Endodermal cell (in vitro differentiated cells): ENCODE data around the gene FAM131A. TPM values are rescaled to one million over a fixed set of nuclear protein-coding genes. Genes with fewer than 3 reads are reported as not detected.

Source experiments
- DNase-seq: peaks from one replicate; pipeline ENCODE4 v3.0.0-alpha.2; 2017
- H3K27ac ChIP-seq: 2 replicates; pipeline ENCODE4 v1.5.1; 2013; ENCODE audit warnings: mild to moderate bottlenecking, low read depth, low read length, moderate library complexity
- H3K27me3 ChIP-seq: 2 replicates; pipeline ENCODE4 v1.6.1; 2013; ENCODE audit warnings: mild to moderate bottlenecking, low read length, moderate library complexity; ENCODE audit not compliant: insufficient read depth, control insufficient read depth, poor library complexity, severe bottlenecking
- H3K36me3 ChIP-seq: 2 replicates; pipeline ENCODE4 v1.7.0; 2013; ENCODE audit warnings: mild to moderate bottlenecking, low read length, moderate library complexity; ENCODE audit not compliant: control insufficient read depth, insufficient read depth
- H3K4me1 ChIP-seq: one replicate; pipeline ENCODE4 v1.7.0; 2013; ENCODE audit warnings: low read length; ENCODE audit not compliant: control insufficient read depth, insufficient read depth
- H3K4me3 ChIP-seq: 2 replicates; pipeline ENCODE4 v1.5.1; 2013; ENCODE audit warnings: mild to moderate bottlenecking, low read length, moderate library complexity
- H3K9ac ChIP-seq: 2 replicates; pipeline ENCODE4 v1.6.1; 2013; ENCODE audit warnings: mild to moderate bottlenecking, low read length, moderate library complexity; ENCODE audit not compliant: poor library complexity, severe bottlenecking; ENCODE audit errors: extremely low read depth
- H3K9me3 ChIP-seq: 2 replicates; pipeline ENCODE4 v1.6.1; 2013; ENCODE audit warnings: mild to moderate bottlenecking, low read length, moderate library complexity; ENCODE audit not compliant: control insufficient read depth
- H3K27ac Mint-ChIP-seq: 2 replicates; pipeline ENCODE4 v1.8.0; 2020; ENCODE audit warnings: mixed read lengths
- H3K27me3 Mint-ChIP-seq: 2 replicates; pipeline ENCODE4 v1.8.0; 2021; ENCODE audit warnings: mild to moderate bottlenecking, mixed read lengths; ENCODE audit not compliant: insufficient read depth
- H3K36me3 Mint-ChIP-seq: 2 replicates; pipeline ENCODE4 v1.8.0; 2020; ENCODE audit warnings: low read depth, mixed read lengths
- H3K4me1 Mint-ChIP-seq: 2 replicates; pipeline ENCODE4 v1.8.0; 2020; ENCODE audit warnings: mixed read lengths
- H3K4me3 Mint-ChIP-seq: 2 replicates; pipeline ENCODE4 v1.8.0; 2020; ENCODE audit warnings: mild to moderate bottlenecking, moderate library complexity, mixed read lengths
- H3K9me3 Mint-ChIP-seq: 2 replicates; pipeline ENCODE4 v1.8.0; 2020; ENCODE audit warnings: mild to moderate bottlenecking, mixed read lengths
- CTCF ChIP-seq: fragments of 200-600 bp; sonication (generic); conservative IDR thresholded peaks from 2 replicates; pipeline ENCODE4 v1.5.0; 2021; ENCODE audit warnings: antibody characterized with exemption, mild to moderate bottlenecking
- WGBS, 2 experiments: methylation state at CpG; one replicate each; pipeline versions ENCODE4 v1.1.5 to v1.1.7; 2013; ENCODE audit warnings: missing lambda C conversion rate in 2 of 2, mixed read lengths in 1 of 2; ENCODE audit not compliant: insufficient coverage in 1 of 2, insufficient read length in 1 of 2; 5-methylcytosine and 5-hydroxymethylcytosine counted together
- total RNA-seq, 2 donors: library from RNA; stranded (reverse); fragmentation: NEBNext Ultra II Directional in 1 of 2; extraction: Animal tissue kit (Norgen Biotek cat#: 25700) in 1 of 2; gene quantifications; 2 replicates in 1 of 2; 3 replicates in 1 of 2; pipeline ENCODE4 v1.2.1, GENCODE V29; 2021

Gene FAM131A
- total RNA-seq, 2 donors from 2014 or later, result 18.3 to 24.1 TPM

- no peaks in the 10 kb centered on the region for H3K9me3 ChIP-seq
- 62 to 100% methylated on average over 1 to 7 of the region's 7 CpGs for WGBS, 2 experiments
- Mint-ChIP-seq H3K27ac (no peak within 1 kb of the TSS), H3K4me3 (peak within 1 kb of the TSS; percentile 58), H3K36me3 (no peaks in the 10 kb centered on the region), H3K9me3 (no peaks in the 10 kb centered on the region), H3K4me1 (peaks cover 33% of the 10 kb centered on the region), H3K27me3 (peaks cover 51% of the 10 kb centered on the region)
- DNase-seq, result peak; percentile 70
- H3K9ac ChIP-seq, result no peak within 1 kb of the TSS
- H3K27ac ChIP-seq, result no peak within 1 kb of the TSS
- H3K4me3 ChIP-seq, result no peak within 1 kb of the TSS
- no peaks in the 10 kb centered on the region for H3K36me3 ChIP-seq
- no peak for TF ChIP-seq CTCF
- peaks cover 6% of the 10 kb centered on the region for H3K4me1 ChIP-seq
- peaks cover 45% of the 10 kb centered on the region for H3K27me3 ChIP-seq
Measured at GRCh38 chr3:184377882-184378445, 40.6 kb downstream of the FAM131A start, which contains the start of gene THPO. Gene THPO, minus strand, starts transcription at chr3:184378207. Its CDS starts 1,948 bp downstream, at chr3:184376259.

GRCh38 chr3:184378651-184379357, 41.4 kb downstream of the FAM131A start:
- no peaks in the 10 kb centered on the region for H3K36me3 Mint-ChIP-seq
- peaks cover 33% of the 10 kb centered on the region for H3K4me1 Mint-ChIP-seq
- peak overlapping the region; percentile 58 for H3K4me3 Mint-ChIP-seq
- no peak overlapping the region for H3K27ac ChIP-seq
- H3K36me3 ChIP-seq, result no peaks in the 10 kb centered on the region
- WGBS, 2 experiments, result 89 to 90% methylated on average over 3 to 10 of the region's 10 CpGs
- H3K27me3 Mint-ChIP-seq, result peaks cover 56% of the 10 kb centered on the region
- H3K4me1 ChIP-seq, result peaks cover 6% of the 10 kb centered on the region
- H3K27ac Mint-ChIP-seq, result no peak overlapping the region
- no peaks in the 10 kb centered on the region for H3K9me3 ChIP-seq
- no peaks in the 10 kb centered on the region for H3K9me3 Mint-ChIP-seq
- peaks cover 46% of the 10 kb centered on the region for H3K27me3 ChIP-seq
- no peak for TF ChIP-seq CTCF
- no peak overlapping the region for H3K9ac ChIP-seq
- H3K4me3 ChIP-seq, result no peak overlapping the region
- DNase-seq, result peak; percentile 47

- H3K27me3 ChIP-seq, result peaks cover 46% of the 10 kb centered on the region
- Mint-ChIP-seq H3K4me3 (peak within 1 kb of the TSS; percentile 58), H3K36me3 (no peaks in the 10 kb centered on the region), H3K27ac (no peak within 1 kb of the TSS), H3K4me1 (peaks cover 33% of the 10 kb centered on the region), H3K27me3 (peaks cover 60% of the 10 kb centered on the region), H3K9me3 (no peaks in the 10 kb centered on the region)
- H3K36me3 ChIP-seq, result no peaks in the 10 kb centered on the region
- H3K4me1 ChIP-seq, result peaks cover 6% of the 10 kb centered on the region
- WGBS, 2 experiments, result 11 to 63% methylated on average over 3 to 46 of the region's 71 CpGs
- TF ChIP-seq CTCF, result no peak
- H3K9me3 ChIP-seq, result no peaks in the 10 kb centered on the region
- no peak within 1 kb of the TSS for H3K9ac ChIP-seq
- no peak within 1 kb of the TSS for H3K27ac ChIP-seq
- peak within 1 kb of the TSS; percentile 64 for H3K4me3 ChIP-seq
- DNase-seq, result no peak
Measured at GRCh38 chr3:184379358-184380184, 42.2 kb downstream of the FAM131A start, which contains the start of gene CHRD. Gene CHRD, plus strand, starts transcription at chr3:184380054. Its CDS starts 265 bp downstream, at chr3:184380319.
